Right atrium auricular region (tissue), 2 donors: Measurements from ENCODE around the gene MB. TPM values are rescaled to one million over a fixed set of nuclear protein-coding genes. Genes with fewer than 3 reads are reported as not detected.

Source experiments
- DNase-seq: peaks from one replicate; pipeline ENCODE4 v3.0.0-alpha.2; 2019; ENCODE audit warnings: low spot score
- H3K27ac ChIP-seq, 2 donors: fragments of 200-600 bp; sonication (generic); 1 replicate in 1 of 2; 2 replicates in 1 of 2; pipeline ENCODE4 v1.5.1; 2016 to 2019
- H3K27me3 ChIP-seq, 2 donors: fragments of 200-600 bp; sonication (generic); one replicate each; pipeline versions ENCODE4 v1.5.1 to v1.6.0; 2017 to 2019
- H3K36me3 ChIP-seq: fragments of 200-600 bp; sonication (generic); one replicate; pipeline ENCODE4 v1.5.1; 2016
- H3K4me1 ChIP-seq, 2 donors: fragments of 200-600 bp; sonication (generic); one replicate each; pipeline versions ENCODE4 v1.5.1 to v1.6.0; 2017 to 2019
- H3K4me3 ChIP-seq, 2 donors: fragments of 200-600 bp; sonication (generic); 1 replicate in 1 of 2; 2 replicates in 1 of 2; pipeline ENCODE4 v1.5.1; 2017 to 2019; ENCODE audit warnings: mild to moderate bottlenecking in 1 of 2, moderate library complexity in 1 of 2
- H3K9me3 ChIP-seq, 2 donors: fragments of 200-600 bp; sonication (generic); one replicate each; pipeline ENCODE4 v1.5.1; 2019
- total RNA-seq, 2 donors: library from RNA; depleted of rRNA; stranded (reverse); fragments of >200 nt; gene quantifications; one replicate each; pipeline ENCODE4 v1.1.0, GENCODE V29; 2016
- TF ChIP-seq, protein P1 (sequence below), 2 donors: fragments of 200-600 bp; sonication (generic); IDR thresholded peaks; one replicate each; pipeline ENCODE4 v1.5.1; 2019; ENCODE audit warnings: antibody characterized with exemption in 2 of 2

Gene MB
- total RNA-seq, 2 donors from 2014 or later, result 6,650 to 9,762 TPM

DNA sequence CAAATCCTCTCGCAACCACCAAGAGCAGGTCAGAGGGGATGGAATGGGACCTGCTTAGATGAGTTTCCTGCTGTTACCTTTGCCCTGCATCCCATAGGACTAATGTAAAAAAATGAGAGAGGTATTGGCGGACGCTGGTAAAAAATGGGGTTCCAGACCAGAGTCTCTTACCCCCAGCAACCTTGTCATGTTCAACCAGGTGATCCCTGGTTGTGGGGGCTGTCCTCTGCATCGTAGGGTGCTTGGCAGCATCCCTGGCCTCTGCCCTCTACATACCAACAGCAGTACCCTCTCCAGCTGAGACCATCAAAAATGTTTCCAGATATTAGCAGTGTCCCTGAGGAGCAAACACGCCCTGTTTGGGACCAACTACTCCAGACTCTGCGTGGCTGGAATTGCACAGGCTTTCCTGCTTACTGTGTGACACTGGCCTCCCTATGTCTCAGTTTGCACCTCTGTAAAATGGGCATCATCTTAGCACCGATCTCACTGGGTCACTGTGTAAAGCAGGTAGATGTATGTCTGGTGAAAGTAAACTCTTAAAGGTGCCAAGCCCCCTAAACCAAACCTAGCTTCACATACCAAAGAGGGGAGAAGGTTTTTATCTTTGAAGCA, 32.6 kb upstream of the MB start:
- peak overlapping the region in 1 of 2 donors; percentile 62 for H3K4me3 ChIP-seq
- TF ChIP-seq, protein P1, sequence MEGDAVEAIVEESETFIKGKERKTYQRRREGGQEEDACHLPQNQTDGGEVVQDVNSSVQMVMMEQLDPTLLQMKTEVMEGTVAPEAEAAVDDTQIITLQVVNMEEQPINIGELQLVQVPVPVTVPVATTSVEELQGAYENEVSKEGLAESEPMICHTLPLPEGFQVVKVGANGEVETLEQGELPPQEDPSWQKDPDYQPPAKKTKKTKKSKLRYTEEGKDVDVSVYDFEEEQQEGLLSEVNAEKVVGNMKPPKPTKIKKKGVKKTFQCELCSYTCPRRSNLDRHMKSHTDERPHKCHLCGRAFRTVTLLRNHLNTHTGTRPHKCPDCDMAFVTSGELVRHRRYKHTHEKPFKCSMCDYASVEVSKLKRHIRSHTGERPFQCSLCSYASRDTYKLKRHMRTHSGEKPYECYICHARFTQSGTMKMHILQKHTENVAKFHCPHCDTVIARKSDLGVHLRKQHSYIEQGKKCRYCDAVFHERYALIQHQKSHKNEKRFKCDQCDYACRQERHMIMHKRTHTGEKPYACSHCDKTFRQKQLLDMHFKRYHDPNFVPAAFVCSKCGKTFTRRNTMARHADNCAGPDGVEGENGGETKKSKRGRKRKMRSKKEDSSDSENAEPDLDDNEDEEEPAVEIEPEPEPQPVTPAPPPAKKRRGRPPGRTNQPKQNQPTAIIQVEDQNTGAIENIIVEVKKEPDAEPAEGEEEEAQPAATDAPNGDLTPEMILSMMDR (IDR thresholded peaks at IDR 0.05), result no peak
- peaks cover 0 to 32% of the 10 kb centered on the region in 2 donors for H3K4me1 ChIP-seq
- no peaks in the 10 kb centered on the region for H3K9me3 ChIP-seq
- H3K36me3 ChIP-seq, result no peaks in the 10 kb centered on the region
- peak overlapping the region in 1 of 2 donors; percentile 84 for H3K27ac ChIP-seq
- no peaks in the 10 kb centered on the region for H3K27me3 ChIP-seq
- no peak for DNase-seq

DNA sequence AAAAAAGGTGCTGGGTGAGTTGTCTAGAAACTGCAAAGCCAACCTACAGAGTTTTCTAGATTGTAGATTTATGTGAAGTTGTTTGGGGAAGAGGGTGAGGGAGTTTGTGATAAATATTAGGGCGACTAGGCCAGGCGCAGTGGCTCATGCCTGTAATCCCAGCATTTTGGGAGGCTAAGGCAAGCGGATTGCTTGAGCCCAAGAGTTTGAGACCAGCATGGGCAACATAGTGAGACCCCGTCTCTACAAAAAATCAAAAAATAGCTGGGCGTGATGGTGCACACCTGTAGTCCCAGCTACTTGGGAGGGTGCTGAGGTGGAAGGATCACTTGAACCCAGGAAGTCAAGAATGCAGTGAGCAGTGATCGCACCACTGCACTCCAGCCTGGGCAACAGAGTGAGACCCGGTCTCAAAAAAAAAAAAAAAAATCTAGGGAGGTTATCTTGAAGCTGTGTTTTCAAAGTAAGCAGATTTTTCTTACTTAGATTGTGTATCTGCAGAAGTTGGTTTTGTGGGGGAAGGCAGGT, 32.0 kb upstream of the MB start:
- DNase-seq, result no peak
- no peaks in the 10 kb centered on the region for H3K9me3 ChIP-seq
- H3K27ac ChIP-seq, result peak overlapping the region; percentile 78 to 84
- peaks cover 0 to 32% of the 10 kb centered on the region in 2 donors for H3K4me1 ChIP-seq
- no peaks in the 10 kb centered on the region for H3K27me3 ChIP-seq
- no peaks in the 10 kb centered on the region for H3K36me3 ChIP-seq
- peak overlapping the region; percentile 44 to 62 for H3K4me3 ChIP-seq
- TF ChIP-seq, protein P1 (IDR thresholded peaks at IDR 0.05), result no peak

DNA sequence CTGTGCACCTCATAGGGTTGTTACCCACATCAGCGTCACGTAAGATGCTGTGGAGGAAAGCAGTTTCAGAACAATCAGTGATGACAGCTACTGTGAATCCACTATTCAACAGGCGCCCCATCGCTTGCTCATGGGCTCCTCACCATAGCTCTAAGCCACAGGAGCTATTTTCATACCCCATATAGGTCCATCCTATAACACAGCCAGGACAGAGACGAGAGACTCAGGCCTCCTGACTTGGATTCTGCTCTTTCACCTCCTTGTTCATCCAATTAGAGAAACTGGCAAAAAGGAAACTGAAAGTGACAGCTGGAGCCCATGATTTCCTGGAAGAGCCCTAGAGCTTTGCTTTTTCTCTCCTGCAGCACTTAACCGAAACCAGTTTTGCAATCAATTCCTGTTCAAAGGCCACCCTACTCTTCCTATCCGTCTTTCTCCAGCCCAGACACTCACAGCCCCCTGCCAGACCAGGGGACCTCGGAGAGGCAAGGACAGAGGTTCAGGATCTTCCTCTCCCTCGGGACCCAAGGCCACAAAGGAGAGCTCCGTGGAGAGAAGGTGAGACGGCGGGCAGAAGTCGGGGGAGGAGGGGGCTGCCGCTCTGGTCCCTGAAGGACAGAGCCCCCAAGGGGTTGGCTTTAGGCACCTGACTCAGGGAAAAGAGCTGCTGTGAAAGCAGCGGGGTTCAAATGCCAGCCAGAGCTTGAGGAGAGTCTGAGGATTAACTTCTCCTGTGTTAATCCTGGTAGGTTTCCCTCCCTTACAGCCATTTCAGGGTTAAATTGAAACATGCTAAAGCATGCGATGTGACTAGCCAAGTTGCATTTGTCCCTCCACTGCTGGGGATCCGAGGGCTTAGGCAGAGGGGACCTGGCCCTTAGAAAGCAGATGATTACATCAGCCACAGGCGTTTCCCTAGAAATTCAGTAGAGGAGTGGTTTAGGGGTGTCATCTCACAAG, 31.2 kb upstream of the MB start, which contains the start of gene APOL6:
Gene APOL6 (plus strand): TSS at position 381 of the 960 bp plus-strand sequence. CDS start 7,980 bp downstream, outside the sequence.
- no peak for DNase-seq
- Histone ChIP-seq H3K4me1 (peaks cover 0 to 32% of the 10 kb centered on the region in 2 donors), H3K4me3 (peak within 1 kb of the TSS; percentile 44 to 62), H3K9me3 (no peaks in the 10 kb centered on the region), H3K27me3 (no peaks in the 10 kb centered on the region), H3K36me3 (no peaks in the 10 kb centered on the region), H3K27ac (peak within 1 kb of the TSS; percentile 78 to 84)
- TF ChIP-seq, protein P1 (IDR thresholded peaks at IDR 0.05), result no peak

DNA sequence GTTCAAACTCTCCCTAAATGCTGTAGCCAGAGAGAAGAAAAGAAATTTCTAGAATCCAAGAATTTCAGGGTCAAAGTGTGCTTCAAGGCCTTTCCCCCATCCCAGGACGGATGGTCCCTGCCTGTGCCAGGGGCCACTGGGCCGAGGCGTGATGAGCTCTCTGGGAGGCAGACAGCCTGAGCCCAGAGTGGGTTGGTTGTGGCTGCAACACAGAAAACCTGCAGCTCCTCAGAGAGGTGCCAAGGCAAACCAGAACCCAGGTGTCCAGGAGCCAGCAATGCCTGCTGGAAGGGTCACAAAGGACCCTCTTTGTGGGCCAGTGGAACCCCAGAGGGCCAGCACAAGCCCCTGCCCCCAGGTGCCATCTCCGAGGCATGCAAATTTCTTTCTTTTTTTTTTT, 28.5 kb upstream of the MB start:
- Histone ChIP-seq H3K4me3 (no peak overlapping the region), H3K27me3 (no peaks in the 10 kb centered on the region), H3K36me3 (no peaks in the 10 kb centered on the region), H3K9me3 (no peaks in the 10 kb centered on the region), H3K27ac (no peak overlapping the region), H3K4me1 (peaks cover 0 to 48% of the 10 kb centered on the region in 2 donors)
- TF ChIP-seq, protein P1 (IDR thresholded peaks at IDR 0.05), result no peak
- DNase-seq, result no peak

DNA sequence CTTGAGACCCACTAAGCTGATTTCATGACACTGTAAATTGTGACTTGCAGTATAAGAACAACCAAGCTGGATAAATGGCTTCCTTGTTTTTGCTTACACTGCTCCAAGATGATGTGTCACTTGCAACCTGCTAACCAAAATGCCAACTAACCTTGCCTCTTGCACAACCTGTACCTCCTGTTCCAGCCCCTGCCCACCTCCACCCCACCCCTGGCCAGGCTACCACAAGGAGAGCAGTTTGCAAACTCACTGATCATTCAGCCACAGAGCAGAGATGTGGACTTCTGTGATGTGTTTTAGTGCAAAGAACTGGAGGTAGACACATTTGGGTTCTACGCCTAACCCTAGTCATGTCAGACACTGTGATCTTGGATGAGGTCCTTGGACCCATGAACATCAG, 26.9 kb upstream of the MB start:
- TF ChIP-seq, protein P1 (IDR thresholded peaks at IDR 0.05), result no peak
- no peak for DNase-seq
- Histone ChIP-seq H3K36me3 (no peaks in the 10 kb centered on the region), H3K27me3 (no peaks in the 10 kb centered on the region), H3K9me3 (no peaks in the 10 kb centered on the region), H3K4me3 (no peak overlapping the region), H3K4me1 (peaks cover 0 to 46% of the 10 kb centered on the region in 2 donors), H3K27ac (no peak overlapping the region)
